GM19043 (cell line): Measurements from ENCODE around the gene AP1S3.
"Not testable (repeated sequence)": the region's sequence is repeated elsewhere in the genome, so short reads cannot be mapped to it uniquely, and the experiment has no call there.

Experiments used
- ATAC-seq: cut with Tn5 transposase; IDR thresholded peaks from one replicate; pipeline ENCODE4 v1.9.1; 2021; ENCODE audit warnings: low read depth; ENCODE audit not compliant: unreplicated experiment

AP1S3 gene

DNA sequence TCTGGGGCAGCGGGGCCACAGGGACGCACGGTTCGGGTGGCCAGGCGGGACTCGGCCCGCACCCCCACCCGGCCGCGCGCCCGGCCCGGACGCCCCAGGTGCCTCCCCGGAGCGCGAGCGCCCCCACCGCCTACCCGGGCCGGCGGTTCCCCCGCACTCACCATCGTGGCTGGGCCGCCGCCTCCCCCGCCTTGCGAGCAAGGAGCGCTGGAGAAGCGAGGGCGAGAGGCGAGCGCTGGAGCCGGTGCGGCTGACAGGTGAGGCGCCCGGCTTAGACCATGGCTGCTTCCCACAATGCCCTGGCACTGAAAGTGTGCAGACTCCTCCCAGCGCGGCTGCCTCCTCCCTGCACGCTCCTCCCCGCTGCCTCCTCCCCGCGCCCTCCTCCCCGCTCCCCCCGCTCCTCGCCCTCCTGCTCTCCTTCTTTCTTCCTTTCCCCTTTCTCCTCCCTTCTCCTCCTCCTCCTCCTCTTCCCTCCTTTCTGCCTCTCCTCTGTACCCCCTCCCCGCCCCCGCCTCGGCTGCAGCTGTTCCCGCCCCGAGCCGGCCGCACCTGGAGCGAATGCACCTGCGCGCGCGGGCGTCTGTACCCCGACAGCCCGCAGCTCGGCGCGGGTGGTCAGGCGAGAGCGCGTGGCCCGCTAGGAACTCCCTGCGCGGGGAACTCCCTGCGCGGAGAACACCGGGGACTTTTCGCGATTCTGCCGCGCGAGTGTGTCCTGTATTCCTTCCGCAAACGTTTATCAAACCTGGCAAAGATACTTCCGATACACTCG is at the start of gene AP1S3:
Gene AP1S3 (minus strand): TSS at position 296 of the 775 bp plus-strand sequence. CDS start 132 bp downstream, at position 164.
- ATAC-seq = peak; percentile 62

DNA sequence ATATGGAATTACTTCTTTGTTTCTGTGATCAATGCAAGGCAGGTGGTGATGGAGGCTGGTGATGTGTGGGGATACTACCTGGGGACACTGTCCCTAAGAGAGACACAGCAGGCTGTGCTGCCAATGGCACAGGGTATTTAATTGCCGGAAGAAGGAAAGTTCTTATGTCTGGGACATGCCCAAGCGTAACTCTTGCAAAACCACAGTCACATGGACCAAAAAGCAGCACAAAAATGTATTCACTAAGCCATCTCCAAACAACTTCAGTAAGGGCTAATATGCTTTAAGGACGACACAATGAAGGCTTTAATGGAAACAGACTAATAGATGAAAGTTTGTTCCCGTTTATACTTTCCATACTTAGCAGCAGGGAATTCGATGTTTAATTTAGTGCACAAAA is 49.7 kb upstream of the AP1S3 start:
- no peak for ATAC-seq

DNA sequence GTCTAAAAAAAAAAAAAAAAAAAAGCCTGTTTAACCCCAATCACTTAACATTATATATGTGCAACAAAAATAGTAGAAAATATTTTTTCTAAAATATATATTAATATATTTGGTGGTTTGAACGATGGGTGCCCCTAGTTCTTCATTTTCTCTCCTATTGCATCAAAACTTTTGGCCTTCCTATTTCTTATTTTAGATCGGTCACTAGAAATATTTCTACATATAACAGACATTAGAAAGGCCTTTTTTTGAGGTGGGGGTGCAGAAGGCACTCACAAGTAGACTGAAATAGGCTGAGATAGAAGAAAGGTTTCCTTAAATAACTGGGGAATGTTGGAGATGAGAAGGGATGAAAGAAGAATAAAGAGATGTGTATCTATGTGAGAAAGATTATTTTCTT is 49.3 kb upstream of the AP1S3 start:
- no peak for ATAC-seq

DNA sequence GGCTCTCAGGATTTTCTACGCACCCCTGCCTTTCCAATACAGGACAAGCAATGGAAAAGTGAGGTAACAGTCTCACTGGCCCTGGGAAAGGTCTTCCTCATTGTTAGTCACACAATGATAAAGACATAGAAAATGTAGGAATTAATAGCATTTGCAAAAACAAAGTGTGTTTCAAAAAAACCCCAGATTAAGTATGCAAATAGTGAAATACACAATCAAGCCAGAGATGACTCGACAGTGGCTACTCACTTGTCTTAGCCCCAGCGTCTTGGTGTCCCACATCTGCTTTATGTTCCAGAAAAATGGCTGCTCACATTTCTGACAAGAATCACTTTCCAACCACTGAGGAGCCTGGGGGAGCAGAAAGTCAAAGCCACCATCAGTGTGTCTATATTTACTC is 47.0 kb upstream of the AP1S3 start:
- peak; percentile 88 for ATAC-seq

DNA sequence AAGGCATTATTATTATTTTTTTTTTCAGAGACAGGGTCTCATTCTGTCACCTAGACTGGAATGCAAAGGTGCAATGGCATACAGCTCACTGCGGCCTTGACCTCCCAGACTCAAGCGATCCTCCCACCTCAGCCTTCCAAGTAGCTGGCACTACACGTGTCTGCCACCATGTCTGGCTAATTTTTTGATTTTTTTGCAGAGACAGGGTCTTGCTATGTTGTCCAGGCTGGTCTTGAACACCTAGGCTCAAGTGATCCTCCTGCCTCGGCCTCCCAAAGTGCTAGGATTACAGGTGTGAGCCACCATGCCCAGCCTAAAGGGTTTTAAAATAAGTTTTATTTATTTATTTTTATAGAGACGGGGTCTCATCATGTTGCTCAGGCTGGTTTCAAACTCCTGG is 45.3 kb upstream of the AP1S3 start:
- no peak for ATAC-seq

DNA sequence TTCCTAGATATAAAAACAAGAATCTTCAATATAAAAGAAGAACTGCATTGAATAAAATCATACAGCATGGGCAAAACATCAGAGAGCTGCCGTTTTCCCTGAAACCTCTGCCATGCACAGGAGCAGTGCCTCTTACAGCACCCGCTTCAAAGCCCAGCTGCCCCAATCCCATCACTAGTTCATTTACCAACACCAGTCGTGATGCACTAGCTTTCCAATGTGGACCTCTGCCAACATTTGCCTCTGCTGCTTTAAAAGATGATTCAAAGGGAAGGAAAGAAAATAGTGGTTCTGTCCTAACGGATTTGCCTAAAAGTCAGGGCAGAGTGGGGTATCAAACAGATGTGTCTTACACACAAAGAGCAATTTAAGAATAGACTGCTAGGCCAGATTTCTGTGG is 43.4 kb upstream of the AP1S3 start:
- ATAC-seq = no peak

DNA sequence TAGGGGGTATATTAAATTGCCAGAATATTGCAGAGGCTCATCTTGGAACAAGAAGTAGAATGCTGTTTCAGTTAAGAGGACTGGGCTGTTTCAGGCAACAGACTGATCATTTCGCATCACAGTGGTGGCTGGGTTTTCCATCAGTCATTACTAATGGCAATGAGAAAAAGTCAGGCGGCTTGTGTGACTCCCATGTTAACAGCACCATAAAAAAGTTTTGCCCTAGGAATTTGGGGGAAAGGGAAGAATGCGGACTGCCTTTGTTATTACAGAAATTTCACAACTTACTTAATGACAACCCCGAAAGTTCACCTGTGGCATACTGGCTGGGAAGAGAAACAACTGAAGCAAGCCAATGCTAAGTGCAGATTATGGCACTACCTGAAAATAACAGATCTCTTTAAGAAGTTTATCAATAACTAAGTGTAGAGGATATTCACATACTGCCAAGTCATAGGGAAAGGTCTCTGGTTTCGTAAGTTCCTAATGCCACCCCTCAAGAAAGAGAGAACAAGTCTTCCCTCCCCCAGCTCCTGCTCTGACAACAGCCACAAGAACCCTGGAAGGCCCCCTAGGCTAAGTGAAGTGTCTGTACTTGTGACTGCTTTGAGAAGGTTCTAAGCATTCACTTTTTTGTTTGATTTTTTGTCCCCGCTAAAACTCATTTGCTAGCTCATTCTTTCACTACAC is 40.5 kb upstream of the AP1S3 start:
- peak; percentile 66 for ATAC-seq

DNA sequence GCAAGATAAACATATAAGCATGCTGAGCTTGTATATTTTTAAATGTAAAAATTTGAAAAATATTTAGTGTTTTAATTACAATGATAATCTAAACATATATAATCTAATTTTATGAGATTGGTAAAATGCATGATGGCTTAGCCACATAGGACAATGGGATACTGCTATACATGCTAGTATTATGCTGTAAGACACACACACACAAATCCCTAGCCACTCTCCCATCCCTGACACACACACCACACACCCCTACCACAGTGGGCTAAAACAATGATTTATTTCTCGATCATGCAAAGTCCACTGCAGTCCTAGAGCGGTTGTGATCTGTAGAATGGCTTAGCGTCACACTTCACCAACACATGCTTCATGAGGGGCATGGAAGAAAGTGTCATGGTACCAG is 36.3 kb upstream of the AP1S3 start:
- no peak for ATAC-seq

DNA sequence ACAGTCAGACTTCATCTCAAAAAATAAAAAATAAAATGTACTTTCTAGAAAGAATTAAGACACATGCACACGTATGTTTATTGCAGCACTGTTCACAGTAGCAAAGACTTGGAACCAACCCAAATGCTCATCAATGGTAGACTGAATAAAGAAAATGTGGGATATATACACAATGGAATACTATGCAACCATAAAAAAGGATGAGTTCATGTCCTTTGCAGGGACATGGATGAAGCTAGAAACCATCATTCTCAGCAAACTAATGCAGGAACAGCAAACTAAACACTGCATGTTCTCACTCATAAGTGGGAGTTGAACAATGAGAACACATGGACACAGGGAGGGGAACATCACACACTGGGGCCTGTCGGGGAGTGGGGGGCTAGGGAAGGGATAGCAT is 35.4 kb upstream of the AP1S3 start:
- not testable (repeated sequence) for ATAC-seq

DNA sequence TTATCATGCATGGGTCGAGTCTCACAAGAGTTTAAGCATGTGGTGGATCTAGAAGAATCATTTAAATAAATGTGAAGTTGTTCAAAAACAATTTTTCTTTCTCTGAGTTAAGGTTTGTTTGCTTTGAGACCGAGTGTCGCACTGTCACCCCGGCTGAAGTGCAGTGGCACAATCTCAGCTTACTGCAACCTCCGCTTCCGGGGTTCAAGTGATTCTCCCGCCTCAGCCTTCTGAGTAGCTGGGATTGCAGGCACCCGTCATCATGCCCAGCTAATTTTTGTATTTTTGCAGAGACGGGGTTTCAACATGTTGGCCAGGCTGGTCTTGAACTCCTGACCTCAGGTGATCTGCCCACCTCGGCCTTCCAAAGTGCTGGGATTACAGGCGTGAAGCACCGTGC is 34.3 kb upstream of the AP1S3 start:
- not testable (repeated sequence) for ATAC-seq

DNA sequence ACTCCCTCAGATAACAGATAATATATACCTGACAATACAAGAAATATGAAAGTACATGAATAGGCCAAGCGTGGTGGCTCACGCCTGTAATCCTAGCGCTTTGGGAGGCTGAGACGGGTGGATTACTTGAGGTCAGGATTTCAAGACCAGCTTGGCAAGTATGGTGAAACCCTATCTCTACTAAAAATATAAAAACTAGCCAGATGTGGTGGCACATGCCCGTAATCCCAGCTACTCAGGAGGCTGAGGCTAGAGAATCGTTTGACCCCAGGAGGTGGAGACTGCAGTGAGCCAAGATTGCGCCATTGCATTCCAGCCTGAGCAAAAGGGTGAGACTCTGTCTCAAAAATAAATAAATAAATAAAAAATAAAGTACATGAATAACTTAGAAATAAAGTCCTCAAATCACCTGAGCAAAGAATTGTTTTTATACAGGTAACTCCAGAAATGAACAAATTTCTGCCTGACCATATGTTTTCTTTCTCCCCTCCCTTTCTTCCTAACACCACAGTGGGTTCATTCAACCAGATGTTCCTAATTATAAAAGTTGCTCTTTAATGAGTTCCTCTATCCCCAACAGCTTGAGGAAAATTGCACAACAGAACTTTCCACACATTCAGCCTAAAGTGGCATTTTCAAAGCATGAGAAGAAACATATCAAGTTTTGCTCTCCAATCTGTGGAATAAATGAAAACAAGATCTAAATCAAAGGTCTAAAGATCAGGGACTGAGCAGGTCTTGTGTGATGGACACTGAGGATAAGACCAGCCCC is 33.6 kb upstream of the AP1S3 start:
- no peak for ATAC-seq

DNA sequence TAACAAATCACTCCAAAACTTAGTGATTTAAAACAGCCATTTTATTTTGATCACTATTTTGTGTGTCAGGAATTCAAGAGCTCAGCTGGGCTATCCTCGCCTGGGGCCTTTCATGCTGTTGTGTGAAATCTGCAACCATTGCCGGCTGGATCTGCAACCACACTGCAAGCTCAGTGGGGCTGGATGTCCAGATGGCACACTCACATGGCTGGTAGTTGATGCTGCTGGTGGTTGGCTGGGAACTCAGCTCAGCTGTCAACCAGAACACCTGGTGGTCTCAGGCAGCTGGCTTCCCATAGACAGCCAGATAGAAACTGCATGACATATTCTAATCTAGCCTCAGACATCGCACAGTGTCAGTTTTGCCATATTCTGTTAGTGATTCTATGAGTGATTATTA is 30.6 kb upstream of the AP1S3 start:
- ATAC-seq = peak; percentile 67

DNA sequence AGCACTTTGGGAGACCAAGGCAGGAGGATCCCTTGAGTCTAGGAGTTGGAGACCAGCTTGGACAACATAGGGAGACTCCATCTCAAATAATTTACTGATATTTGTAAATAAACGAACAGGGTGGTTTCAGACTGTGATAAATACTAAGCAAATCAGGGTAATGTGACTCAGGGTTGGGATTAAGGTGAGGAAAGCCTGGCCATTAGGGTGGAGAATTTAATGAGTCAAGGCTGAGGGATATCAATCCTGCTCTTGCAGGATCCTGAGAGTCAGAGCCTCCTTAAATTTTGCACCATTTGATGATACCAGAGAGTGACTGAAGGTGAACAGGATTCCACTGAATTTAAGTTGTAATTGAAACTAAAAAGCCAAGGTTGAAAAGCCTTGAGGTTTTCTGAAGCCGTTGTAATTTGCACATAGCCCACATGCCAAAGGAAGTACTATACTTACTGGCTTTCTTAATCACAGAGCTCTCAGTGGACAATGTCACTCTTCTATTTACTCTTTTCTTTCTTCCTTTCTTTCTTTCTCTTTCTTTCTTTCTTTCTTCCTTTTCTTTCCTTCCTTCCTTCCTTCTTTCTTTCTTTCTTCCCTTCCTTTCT is 28.6 kb upstream of the AP1S3 start:
- ATAC-seq = no peak

DNA sequence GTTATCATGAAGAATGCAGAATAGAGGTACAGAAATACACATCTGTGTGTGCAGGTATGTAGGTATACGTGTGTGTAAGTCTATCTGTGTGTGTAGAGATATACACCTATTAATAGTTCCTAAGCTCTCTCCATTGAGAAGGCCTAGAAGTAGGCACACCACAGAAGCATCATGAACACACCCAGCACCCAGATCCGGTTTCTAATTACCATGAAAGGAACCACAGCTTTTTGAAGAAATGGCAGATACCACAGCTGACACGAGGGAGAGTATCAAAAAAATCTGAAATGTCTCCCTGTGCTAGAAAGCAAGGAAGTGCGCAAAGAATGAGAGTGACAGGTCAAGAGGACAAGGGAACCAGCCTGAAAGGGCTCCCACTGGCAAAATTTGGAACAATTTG is 27.7 kb upstream of the AP1S3 start:
- ATAC-seq = no peak

DNA sequence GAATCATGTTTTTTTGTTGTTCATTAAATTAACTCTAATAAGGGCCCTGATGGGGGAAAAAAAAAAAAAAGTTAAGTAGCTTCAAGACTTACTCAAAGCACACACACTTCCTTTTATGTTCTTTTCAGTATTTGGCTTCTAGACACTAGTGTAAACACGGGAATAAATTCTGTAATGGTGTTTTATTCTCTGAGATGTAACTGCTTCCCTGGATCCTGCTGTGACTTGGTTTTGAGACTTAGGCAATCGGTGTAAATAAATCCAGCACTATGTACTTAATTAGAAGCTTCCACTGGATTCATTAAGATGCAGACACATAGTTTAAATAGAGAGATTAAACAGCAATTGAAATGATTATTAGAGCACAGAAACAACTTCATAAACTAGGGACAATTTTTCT is 26.1 kb upstream of the AP1S3 start:
- no peak for ATAC-seq

DNA sequence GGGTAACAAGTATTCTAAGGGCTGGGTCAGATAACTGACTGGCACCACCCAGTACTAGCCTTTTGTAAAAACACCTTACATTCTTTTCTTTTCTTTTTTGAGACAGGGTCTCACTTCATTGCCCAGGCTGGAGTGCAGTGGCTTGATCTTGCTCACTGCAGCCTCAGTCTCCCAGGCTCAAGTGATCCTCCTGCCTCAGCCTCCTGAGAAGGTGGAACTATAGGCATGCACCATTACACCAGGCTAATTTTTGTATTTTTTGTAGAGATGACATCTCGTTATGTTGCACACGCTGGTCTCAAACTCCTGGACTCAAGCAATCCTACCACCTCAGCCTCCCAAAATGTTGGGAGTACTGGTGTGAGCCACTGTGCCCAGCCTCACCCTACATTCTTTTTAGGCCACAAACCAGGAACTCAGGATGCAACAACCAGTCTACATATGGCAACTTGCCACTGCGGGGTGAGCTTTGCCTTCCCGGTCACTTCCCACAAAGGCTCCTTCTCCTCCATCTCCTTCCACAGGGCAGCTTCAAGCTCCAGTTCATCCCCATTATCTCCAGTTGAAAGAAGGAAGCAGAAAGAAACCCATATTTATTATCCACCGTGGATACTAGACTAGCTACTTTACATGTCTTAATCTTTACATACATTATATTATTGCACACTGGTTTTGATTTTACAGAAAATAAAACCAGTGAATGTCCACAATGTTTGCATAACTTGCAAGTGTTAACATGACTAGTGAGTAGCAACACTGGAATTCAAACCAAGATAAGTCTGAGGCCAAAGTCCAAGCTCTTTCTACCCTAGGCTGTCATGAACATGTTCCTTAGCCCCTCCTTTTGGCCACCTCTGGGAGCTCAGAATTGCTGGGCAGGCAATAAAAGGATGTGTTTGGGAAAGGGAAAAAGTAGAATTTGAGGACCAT is 23.7 kb upstream of the AP1S3 start:
- no peak for ATAC-seq

DNA sequence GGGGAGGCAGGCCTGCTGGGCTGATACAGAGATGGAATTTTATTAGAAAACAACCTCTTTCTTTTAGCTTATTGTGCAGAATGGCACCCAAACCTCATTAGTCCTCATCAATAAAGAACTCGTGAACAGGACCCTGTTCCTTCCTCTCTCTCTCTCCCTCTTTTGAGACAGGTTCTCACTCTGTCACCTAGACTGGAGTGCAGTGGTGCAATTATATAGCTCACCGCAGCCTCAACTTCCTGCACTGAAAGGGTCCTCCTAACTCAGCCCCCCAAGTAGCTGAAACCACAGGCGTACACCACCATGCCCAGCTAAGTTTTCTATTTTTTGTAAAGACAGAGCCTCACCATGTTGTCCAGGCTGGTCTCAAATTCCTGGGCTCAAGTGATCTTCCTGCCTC is 21.7 kb upstream of the AP1S3 start:
- no peak for ATAC-seq

DNA sequence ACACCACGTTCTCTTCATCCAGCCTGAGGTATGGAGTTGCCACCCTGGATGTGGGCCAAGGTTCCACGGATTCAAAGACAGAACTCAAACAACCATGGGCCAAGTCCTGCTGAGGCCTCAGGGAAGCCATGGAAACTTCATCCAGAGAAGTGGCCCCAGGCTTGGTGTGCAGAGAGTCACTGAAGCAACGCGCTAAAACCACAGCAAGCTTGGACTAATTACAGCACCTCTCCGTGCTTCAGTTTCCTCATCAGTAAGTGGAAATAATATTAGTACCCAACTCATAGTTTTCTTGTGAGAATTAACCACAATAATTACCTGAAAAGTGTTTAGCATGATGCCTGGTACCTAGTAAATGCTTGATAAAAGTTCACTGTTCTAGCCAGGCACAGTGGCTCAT is 19.2 kb upstream of the AP1S3 start:
- ATAC-seq = peak; percentile 43

DNA sequence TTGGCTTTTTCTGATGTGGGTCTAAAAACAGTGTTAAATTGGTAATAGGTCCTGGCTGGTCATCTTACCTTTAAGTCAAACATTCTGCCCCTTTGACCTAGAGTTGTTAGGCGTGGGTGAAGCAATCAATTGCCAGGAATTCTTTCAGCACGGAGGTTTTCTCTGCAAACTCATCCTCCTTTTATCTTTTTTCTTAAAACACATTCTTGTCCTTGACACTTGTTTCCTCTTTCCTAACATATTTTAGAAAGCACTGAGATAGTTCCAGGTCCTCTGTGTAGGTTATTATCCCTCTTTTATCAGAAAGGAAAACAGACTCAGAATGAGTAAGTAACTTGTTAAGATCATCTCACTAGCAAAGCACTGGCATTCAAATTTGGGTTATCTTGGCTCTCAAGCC is 18.6 kb upstream of the AP1S3 start:
- ATAC-seq = no peak

DNA sequence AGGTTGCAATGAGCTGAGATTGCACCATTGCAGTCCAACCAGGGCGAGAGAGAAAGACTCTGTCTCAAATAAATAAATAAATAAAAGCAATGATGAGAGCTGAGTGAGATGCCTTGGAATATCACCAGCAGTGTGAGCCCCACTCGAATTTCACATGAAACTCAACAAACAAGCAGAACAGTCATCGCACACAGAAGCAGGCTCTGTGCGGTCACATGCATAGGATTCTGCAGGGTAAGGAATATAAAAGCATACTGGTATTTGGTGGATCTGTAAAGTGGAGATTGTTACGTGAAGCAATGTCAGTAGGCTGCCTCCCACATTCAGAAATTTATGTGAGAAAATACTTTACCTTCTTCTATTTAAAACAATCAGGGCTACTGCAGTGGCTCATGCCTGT is 18.0 kb upstream of the AP1S3 start:
- no peak for ATAC-seq
